GM20000 (cell line): ENCODE data around the gene EPHA8.

ENCODE experiments used
- DNase-seq: peaks from one replicate; pipeline ENCODE4 v3.0.0; 2012; ENCODE audit warnings: low spot score
- TF ChIP-seq, protein P1 (sequence below): IDR thresholded peaks from 2 replicates; pipeline ENCODE4 v1.5.1; 2012; ENCODE audit warnings: mild to moderate bottlenecking, control low read depth; ENCODE audit errors: extremely low read depth, missing control alignments

The EPHA8 gene

DNA sequence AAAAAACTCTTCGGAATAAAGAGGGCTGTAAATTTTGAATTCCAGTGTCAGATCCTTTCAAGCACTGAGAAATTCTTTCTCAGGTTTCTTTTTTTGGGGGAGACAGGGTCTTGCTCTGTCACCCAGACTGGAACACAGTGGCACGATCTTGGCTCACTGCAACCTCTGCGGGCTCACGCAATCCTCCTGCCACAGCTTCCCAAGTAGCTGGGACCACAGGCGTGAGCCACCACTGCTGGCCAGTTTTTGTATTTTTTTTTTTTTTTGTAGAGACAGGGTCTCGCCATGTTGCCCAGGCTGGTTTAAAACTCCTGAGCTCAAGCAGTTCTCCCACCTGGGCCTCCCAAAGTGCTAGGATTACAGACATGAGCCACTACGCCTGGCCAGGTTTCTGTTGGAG, 34.8 kb upstream of the EPHA8 start:
- DNase-seq = no peak
- TF ChIP-seq, protein P1, sequence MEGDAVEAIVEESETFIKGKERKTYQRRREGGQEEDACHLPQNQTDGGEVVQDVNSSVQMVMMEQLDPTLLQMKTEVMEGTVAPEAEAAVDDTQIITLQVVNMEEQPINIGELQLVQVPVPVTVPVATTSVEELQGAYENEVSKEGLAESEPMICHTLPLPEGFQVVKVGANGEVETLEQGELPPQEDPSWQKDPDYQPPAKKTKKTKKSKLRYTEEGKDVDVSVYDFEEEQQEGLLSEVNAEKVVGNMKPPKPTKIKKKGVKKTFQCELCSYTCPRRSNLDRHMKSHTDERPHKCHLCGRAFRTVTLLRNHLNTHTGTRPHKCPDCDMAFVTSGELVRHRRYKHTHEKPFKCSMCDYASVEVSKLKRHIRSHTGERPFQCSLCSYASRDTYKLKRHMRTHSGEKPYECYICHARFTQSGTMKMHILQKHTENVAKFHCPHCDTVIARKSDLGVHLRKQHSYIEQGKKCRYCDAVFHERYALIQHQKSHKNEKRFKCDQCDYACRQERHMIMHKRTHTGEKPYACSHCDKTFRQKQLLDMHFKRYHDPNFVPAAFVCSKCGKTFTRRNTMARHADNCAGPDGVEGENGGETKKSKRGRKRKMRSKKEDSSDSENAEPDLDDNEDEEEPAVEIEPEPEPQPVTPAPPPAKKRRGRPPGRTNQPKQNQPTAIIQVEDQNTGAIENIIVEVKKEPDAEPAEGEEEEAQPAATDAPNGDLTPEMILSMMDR = no peak

DNA sequence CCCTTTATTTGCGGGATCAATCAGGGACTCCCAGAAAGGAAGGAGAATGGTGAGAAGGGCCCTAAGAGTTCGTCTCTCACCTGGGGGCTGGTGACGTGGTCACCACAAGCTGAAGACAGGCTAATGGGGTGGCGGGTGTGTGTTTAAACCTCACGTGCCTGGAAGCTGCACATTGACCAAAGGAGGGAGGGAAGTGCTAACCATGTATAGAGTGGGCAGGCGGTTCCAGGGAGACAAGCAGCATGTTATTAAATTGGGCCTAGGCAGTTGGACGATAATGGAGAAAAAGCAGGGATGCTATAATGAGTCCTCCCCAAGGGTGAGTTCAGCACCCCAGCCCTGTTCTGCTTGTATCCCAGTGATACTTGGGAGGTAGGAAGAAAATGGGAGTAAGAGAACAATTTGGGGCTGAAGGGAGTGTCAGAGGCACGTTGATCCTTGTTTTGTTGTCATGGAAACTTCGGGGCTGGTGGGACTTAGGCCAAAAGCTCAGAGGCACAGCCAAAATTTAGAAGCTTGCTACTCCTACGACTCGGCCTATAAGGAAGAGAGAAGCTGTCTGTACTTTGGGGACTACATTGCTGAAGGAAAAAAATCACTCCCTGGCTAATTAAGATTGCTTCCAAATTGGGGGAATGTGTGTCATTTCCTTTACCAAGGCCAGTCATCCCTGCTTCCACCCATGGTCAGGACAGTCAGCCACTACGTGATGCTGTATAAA, 33.2 kb upstream of the EPHA8 start:
- DNase-seq = no peak

DNA sequence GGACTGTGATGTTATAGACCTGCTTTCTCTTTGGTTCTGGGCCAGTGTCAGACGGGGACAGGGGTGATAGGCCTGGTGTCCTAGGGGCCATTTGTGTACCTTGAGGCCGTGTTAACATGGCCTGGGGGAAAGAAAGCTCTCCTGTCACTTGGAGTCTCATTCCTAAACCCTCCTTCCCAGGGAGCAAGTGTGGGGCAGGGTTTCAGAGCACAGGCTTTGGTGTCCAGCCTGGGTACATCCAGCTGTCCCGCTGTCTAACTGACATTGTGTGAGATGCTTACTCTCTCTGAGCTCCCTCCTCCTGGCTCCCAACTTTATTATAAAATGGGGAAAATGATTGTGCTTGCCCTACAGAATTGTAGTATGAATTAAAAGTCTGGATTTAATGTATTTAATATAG, 32.6 kb upstream of the EPHA8 start:
- TF ChIP-seq, protein P1 = no peak
- DNase-seq = no peak

More for the DNA sequence above, 33.2 kb upstream of the EPHA8 start:
- TF ChIP-seq, protein P1 = no peak

DNA sequence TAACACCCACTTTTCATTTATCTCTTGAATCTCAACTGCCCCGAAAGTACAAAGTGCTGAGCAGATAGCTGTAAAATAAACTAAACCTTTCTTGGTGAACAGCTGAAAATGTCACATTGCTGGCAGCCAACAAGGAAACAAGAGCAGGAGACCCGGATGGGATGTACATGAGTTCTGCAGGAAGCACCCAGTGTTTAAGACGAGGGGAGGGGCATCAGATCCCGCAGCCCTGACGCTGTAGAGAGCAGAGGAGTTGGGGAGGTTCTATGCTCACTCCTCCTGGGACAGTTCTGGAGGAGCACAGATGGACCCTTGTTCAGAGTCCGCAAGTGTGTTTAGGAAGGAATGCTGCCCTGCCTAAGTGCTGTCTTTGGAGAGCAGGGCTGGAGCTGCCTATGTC, 32.0 kb upstream of the EPHA8 start:
- no peak for DNase-seq
- TF ChIP-seq, protein P1 = no peak

DNA sequence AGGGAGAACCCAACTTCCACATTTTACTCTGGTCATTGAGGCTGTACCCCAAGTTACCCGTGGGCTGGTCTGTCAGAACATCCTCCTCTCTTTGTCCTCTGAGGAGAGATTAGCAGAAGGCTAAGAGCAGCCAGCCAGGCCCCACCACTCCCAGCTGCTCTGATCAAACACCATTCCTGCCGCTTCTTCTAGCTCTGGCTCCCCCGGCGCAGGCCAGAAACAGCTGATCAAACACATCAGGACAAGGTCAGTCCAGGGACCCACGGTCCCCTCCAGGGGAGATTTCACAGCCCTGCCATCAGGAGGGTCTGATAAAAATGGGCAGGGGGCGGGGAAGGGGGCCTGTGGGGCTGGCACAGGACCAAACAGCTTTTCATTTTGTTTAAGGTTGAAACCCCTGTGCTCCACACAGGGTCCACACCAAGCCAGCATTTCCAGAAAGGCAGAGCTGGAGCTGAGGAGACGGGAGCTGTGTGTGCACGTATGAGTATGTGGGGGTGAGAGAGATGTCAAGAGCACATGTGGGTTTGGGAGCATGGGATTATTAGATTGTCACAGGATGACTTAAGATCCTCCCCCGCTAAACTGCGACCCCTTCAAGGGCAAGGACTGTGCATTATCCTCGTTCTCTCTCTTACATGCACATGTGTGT, 29.9 kb upstream of the EPHA8 start:
- DNase-seq = no peak
- TF ChIP-seq, protein P1 = no peak

DNA sequence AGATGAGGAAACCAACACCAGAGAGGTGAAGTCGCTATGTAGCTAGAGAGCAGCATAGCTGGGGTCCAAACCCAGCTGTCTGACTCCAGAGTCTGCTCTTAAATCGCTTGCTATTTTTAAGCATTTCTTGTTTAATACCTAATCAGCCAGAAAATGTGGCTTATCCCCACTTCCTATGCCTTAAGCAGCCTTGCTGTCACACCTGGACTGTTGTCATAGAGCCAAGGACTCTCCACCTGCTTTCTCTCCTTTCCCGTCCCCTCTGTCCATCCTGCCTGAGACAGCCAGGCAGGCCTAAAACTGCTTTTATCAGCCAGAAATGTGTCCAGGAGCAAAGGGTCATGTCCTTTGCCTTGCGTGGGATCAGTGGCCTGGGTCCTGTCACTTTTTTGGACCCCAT, 28.3 kb upstream of the EPHA8 start:
- TF ChIP-seq, protein P1 = no peak
- DNase-seq = no peak

DNA sequence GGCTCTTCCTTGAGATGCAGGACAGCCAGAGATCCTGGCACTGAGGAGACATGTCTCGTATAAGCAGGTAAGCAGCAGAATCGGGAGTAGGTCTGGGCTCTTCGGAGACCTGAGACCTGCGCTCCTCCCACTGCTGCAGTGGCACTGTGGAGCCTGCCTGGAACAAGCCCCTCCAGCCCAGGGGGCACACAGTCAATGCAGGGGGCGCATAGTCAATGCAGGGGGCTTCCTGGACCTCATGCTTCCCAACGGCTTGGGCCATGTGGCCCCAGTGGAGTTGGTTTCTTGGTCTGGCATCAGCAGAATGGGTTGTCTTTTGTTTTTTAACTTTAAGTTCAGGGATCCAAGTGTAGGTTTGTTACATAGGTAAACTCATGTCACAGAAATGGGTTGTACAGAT, 27.9 kb upstream of the EPHA8 start:
- DNase-seq = no peak
- TF ChIP-seq, protein P1 = no peak
